BJ (cell line): ENCODE measurements around the gene PARL. TPM values are rescaled to one million over a fixed set of nuclear protein-coding genes. Genes with fewer than 3 reads are reported as not detected.

ENCODE experiments used
- CTCF ChIA-PET: fragments of 350-600 bp; formaldehyde crosslinking; extraction: SDS; loops from one replicate; lab custom pipeline; 2021; ENCODE audit warnings: antibody characterized with exemption, inconsistent platforms; lab: Yijun Ruan, JAX
- POLR2A ChIA-PET: fragments of 300-600 bp; sonication (Branson Sonifier 250); formaldehyde crosslinking; extraction: SDS; loops from one replicate; lab custom pipeline; 2021; ENCODE audit warnings: antibody characterized with exemption; lab: Charles Lee
- DNase-seq: peaks from one replicate; pipeline ENCODE4 v3.0.0-alpha.2; 2011; ENCODE audit warnings: low read depth
- H3K27me3 ChIP-seq: 2 replicates; pipeline ENCODE4 v1.6.0; 2011; ENCODE audit warnings: low read length; ENCODE audit not compliant: control insufficient read depth, insufficient read depth
- H3K36me3 ChIP-seq: 2 replicates; pipeline ENCODE4 v1.5.1; 2011; ENCODE audit warnings: low read length; ENCODE audit not compliant: control insufficient read depth, insufficient read depth
- H3K4me3 ChIP-seq: 2 replicates; pipeline ENCODE4 v1.5.1; 2011; ENCODE audit warnings: low read depth, mild to moderate bottlenecking, control low read depth, low read length
- polyA plus RNA-seq: library from polyadenylated mRNA; depleted of rRNA; stranded (reverse); fragments of >200 nt; gene quantifications from 2 replicates; pipeline ENCODE4 v1.2.3, GENCODE V29; 2011
- TF ChIP-seq, protein P1 (sequence below): IDR thresholded peaks from 2 replicates; pipeline ENCODE4 v1.5.1; 2011; ENCODE audit warnings: low read depth, mild to moderate bottlenecking, control low read depth, inconsistent platforms, low read length, moderate library complexity; ENCODE audit not compliant: insufficient read depth

Gene PARL
- polyA plus RNA-seq, 1 experiment, result 33.3 TPM

DNA sequence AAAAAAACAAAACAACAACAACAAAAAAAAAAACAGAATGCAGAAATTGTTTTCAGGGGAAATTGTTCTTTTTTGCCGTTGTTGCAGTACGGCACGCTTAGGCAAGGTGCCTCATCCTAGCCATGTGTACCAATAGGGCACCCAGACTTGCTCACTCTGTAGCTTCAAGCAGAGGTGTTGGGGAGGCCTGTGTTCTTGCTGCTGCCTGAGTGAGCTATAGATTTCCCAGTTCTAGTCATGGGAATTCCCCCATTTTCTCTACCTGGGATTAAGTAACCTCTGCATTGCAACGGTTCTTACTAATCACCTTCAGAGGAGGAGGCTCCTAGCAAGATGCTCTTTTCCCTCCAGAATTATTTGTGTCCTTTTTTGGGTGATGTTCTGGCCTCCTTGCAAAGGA, 12.9 kb upstream of the PARL start:
- H3K27me3 ChIP-seq, result peaks cover 4% of the 10 kb centered on the region
- no peak overlapping the region for H3K4me3 ChIP-seq
- ChIA-PET POLR2A (no interaction called here), CTCF (interaction anchor here (1.0 to 7.5 kb wide), 11 partner anchors 8 to 474 kb away, joined by 3 to 67 read pairs (median 7); partner anchors contain the start of genes ABCC5, EEF1AKMT4 and PARL)
- TF ChIP-seq, protein P1, sequence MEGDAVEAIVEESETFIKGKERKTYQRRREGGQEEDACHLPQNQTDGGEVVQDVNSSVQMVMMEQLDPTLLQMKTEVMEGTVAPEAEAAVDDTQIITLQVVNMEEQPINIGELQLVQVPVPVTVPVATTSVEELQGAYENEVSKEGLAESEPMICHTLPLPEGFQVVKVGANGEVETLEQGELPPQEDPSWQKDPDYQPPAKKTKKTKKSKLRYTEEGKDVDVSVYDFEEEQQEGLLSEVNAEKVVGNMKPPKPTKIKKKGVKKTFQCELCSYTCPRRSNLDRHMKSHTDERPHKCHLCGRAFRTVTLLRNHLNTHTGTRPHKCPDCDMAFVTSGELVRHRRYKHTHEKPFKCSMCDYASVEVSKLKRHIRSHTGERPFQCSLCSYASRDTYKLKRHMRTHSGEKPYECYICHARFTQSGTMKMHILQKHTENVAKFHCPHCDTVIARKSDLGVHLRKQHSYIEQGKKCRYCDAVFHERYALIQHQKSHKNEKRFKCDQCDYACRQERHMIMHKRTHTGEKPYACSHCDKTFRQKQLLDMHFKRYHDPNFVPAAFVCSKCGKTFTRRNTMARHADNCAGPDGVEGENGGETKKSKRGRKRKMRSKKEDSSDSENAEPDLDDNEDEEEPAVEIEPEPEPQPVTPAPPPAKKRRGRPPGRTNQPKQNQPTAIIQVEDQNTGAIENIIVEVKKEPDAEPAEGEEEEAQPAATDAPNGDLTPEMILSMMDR, result no peak
- no peak for DNase-seq
- H3K36me3 ChIP-seq, result no peaks in the 10 kb centered on the region

DNA sequence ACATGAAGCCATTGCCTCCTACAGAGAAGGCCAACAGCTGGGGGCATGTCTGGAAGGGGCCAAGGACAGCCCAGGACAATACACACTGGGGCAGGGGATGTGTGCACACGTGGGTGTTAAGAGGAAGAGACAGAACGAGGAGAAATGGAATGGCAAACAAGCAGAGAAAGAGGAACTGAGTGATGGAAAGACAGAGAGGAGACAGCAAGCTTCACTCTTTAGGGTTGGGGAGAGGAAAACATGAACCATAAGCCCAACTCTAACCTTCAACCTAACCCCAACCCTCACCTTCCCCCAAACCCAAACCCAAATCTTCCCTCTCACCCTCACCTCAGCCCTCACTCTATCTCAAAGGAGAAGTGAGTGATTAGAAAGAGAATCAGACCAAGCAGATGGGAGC, 11.9 kb upstream of the PARL start:
- DNase-seq, result no peak
- H3K36me3 ChIP-seq, result no peaks in the 10 kb centered on the region
- no peak overlapping the region for H3K4me3 ChIP-seq
- H3K27me3 ChIP-seq, result peaks cover 4% of the 10 kb centered on the region
- TF ChIP-seq, protein P1, result no peak
- POLR2A ChIA-PET, result no interaction called here
- CTCF ChIA-PET, result interaction anchor here (1.3 to 7.5 kb wide), 11 partner anchors 8 to 392 kb away, joined by 3 to 67 read pairs (median 13); partner anchors contain the start of genes ABCC5, EEF1AKMT4 and PARL

DNA sequence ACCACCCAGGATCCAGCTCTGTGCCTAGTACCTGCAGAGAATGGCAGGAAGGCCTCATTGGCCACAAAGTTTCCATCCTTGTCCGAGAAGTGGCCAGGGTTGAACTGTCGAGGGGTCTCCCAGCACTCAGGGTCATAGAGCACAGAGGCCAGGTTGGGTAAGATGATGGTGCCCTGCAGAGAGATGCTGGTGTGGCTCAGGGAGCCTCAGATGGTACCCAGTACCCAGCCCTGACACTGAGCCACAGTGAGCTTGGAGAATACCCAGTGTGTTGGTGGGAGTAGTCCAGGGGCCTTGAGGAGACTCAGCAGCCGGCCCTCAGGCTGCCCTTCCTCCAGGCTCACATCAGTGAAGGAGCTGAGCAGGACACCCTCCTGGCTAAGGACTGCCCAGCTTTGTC, 11.5 kb upstream of the PARL start:
- no peak for DNase-seq
- H3K36me3 ChIP-seq, result no peaks in the 10 kb centered on the region
- ChIA-PET CTCF (interaction anchor here (0.8 to 7.5 kb wide), 18 partner anchors 9 to 393 kb away, joined by 3 to 67 read pairs (median 5); partner anchors contain the start of genes ABCC5, EEF1AKMT4 and PARL), POLR2A (no interaction called here)
- peaks cover 2% of the 10 kb centered on the region; the same call in 1 of the 2 replicates for H3K27me3 ChIP-seq
- H3K4me3 ChIP-seq, result no peak overlapping the region
- TF ChIP-seq, protein P1, result no peak

DNA sequence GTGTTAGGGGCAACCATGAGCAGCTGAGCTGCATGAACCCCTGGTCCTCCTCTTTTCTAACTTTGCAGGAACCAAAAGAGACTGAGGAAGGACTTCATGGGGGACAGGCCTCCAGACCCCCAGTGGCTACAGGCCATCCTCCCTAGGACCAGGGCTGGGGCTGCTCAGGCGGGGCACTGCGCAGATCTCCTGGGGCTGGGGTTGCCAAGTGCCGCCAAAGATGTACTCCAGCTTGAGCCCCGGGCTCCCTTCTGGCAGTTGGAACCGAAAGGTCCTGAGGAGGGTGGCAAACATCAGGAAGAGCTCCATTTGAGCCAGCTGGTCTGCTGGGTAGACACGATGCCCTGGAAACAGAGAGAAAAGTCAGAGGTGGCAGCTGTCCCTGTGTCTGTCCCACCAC, 11.1 kb upstream of the PARL start:
- ChIA-PET CTCF (interaction anchor here (0.7 to 7.5 kb wide), 21 partner anchors 9 to 404 kb away, joined by 3 to 67 read pairs (median 4); partner anchors contain the start of genes ABCC5, EEF1AKMT4 and PARL), POLR2A (no interaction called here)
- TF ChIP-seq, protein P1, result no peak
- Histone ChIP-seq H3K36me3 (no peaks in the 10 kb centered on the region), H3K4me3 (no peak overlapping the region), H3K27me3 (peaks cover 3% of the 10 kb centered on the region; the same call in 1 of the 2 replicates)
- DNase-seq, result no peak

DNA sequence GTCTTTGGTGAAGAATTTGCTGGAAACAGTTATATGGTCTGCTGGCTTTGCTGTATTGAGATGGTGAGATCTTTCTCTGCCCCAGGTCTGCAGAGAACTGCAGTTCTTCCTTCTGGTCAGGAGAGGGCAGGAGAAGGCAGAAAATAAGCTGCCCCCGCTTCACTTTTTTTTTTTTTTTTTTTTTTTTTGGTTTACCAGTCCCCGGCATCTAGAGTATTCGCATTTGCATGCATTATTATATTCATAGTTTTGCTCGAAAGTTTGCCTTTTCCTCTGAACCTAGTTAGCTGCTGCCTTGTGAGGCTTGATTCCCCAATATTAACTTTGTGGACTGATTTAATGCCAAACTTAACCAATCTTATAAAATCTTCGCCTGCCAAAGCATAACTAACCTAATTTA, 10.6 kb upstream of the PARL start:
- Histone ChIP-seq H3K27me3 (peaks cover 3% of the 10 kb centered on the region; the same call in 1 of the 2 replicates), H3K4me3 (no peak overlapping the region), H3K36me3 (no peaks in the 10 kb centered on the region)
- DNase-seq, result no peak
- CTCF ChIA-PET, result interaction anchor here (0.6 to 7.5 kb wide), 22 partner anchors 10 to 405 kb away, joined by 3 to 67 read pairs (median 4); partner anchors contain the start of genes ABCC5, EEF1AKMT4 and PARL
- POLR2A ChIA-PET, result no interaction called here
- TF ChIP-seq, protein P1, result peak; percentile 84
